GM19328 (cell line): ENCODE results near the gene MRPS10.
"Not testable (repeated sequence)": the region's sequence is repeated elsewhere in the genome, so short reads cannot be mapped to it uniquely, and the experiment has no call there.

Experiments used
- ATAC-seq: cut with Tn5 transposase; IDR thresholded peaks from one replicate; pipeline ENCODE4 v1.9.1; 2021; ENCODE audit warnings: mild to moderate bottlenecking, moderate library complexity; ENCODE audit not compliant: unreplicated experiment

MRPS10 gene

DNA sequence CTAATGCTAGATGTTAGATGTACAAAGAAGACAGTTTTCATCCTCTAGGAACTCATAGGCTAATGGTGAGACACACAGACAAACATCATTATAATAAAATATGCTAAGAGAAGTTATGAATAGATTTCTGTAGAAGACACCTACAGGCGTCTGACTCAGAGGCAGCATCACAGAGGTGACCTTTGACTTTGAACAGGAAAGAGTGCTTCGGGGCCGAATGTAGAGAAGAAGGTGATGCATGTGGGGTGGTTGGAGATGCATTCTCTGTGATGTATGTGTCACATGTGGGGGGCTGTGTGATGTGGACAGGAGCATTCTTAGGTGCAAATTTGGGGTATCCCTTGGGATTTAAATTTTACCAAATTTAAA, 37.7 kb downstream of the MRPS10 start:
- no peak for ATAC-seq

GRCh38 chr6:42179261-42179944, 38.3 kb downstream of the MRPS10 start:
- no peak for ATAC-seq

GRCh38 chr6:42177514-42178364, 39.9 kb downstream of the MRPS10 start:
- ATAC-seq: no peak

DNA sequence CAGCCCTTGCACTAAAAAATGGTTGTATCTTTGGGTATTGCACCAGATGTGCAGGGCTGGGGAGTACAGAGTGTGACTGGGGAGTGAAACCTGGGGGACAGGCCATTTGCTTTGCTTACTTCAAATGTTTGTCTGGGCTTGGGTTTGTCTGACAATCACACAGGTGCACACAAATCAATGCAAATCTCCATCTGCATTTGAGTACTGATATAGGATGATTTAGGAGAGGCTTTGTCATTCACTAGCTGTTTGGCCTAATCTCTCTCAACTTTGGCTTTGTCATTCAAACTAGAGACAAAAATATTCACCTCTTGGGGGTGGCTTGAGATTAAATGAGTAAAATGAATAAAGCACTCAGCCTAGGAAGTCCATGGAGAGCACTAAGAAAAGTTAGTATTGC, 40.7 kb downstream of the MRPS10 start:
- ATAC-seq: no peak

GRCh38 chr6:42175860-42176259, 41.8 kb downstream of the MRPS10 start:
- ATAC-seq: no peak

DNA sequence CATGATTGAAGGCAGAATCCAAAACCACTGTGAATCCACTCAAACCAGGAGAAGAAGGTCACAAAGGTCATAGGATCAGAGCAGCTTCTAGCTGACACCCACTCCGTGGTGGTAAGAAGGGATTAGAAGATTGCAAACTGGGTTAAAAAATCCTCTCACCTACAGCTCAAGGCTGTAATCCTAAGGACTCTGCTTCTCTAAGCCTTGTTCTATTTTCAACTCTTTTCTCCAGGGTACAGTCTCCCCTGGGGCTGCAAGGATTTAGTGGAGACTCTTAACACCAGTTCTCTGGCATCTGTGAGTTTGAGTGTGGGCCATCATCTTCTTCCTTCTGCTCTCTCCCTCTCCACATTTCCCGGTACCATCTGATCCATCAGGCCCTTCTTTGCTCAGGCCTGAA, 44.6 kb downstream of the MRPS10 start, which contains the start of gene GUCA1A:
GUCA1A (plus strand) TSS at position 264 of the 400 bp plus-strand sequence. CDS start 250 bp downstream, outside the sequence.
- ATAC-seq: no peak

GRCh38 chr6:42171813-42172581, 45.7 kb downstream of the MRPS10 start:
- no peak for ATAC-seq

- ATAC-seq: not testable (repeated sequence)
These were observed 47.9 kb downstream of the MRPS10 start for GRCh38 chr6:42169780-42170179.

GRCh38 chr6:42168650-42169049, 49.0 kb downstream of the MRPS10 start:
- ATAC-seq: no peak

DNA sequence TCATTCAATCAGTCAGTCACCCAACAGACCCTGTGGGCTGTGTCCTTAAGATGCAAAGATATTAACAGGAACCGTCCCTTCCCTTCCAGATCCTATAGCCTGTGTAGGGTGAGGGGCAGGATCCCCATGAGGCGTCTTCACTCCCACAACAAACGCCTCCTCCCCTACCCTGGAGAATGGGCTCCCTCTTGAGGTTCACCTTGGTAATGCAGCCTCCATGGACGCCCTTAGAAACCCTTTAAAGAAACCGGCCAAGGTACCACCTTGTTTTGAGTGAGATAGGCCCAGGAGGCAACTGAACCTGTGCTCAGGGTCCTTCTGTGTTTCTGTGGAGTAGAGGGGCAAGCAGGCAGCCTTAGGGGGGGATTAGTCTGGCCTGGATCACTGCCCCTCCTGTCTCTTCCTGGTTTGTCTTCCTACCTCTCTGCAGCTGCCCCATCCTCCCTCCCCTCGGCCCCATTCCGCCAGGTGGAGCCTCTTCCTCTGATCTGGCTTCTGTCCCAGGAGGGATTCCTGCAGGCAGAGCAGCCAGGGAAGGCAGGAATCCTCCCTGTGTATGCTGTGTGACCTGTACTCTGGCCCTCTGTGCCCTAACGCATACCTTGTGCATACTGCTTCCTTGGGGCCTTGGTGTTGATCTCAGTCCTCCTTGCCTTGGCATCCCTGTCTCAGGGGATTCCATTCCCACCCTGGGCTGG, 51.1 kb downstream of the MRPS10 start:
- ATAC-seq: no peak

DNA sequence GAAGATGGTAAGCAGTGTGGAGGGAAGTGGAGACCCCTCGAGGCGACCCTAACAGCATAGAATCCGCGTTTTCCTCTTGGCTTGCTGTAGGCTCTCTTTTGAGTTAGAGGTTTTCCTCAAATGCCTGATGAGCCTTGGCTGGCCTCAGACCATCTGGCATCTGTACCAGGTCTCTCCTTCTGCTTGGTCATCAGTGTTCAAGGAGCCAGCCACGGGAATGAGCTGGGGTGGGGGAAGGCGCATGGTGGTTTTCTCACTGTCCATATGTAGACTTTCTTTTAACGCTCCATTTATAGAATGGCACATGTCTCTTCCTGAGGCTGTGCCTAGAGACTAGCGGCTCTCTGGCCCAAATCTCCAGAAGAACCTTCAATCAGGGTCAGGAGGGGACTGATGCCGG, 52.6 kb downstream of the MRPS10 start:
- ATAC-seq: no peak

GRCh38 chr6:42163981-42164380, 53.7 kb downstream of the MRPS10 start:
- no peak for ATAC-seq

GRCh38 chr6:42162812-42163211, 54.8 kb downstream of the MRPS10 start:
- ATAC-seq: no peak

DNA sequence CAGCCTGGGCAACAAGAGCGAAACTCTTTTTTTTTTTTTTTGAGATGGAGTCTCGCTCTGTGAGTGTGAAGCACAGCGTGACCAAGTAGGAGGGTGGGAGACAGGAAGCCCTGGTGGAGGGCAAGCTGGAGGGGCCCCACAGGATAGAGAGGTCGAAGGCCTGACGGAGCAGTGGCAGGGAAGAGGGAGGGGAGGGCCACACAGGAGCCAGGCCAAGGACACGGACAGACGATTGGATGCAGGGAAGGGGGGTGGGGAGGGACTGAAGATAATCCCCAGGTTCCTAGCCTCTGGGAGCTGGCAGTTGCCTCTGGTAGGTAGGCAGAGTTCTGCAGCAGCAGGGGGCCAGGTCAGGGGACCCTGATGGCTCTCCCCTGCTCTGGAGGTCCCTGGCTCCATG, 55.3 kb downstream of the MRPS10 start:
- no peak for ATAC-seq

- no peak for ATAC-seq
These were observed 58.1 kb downstream of the MRPS10 start for GRCh38 chr6:42159431-42160024.

DNA sequence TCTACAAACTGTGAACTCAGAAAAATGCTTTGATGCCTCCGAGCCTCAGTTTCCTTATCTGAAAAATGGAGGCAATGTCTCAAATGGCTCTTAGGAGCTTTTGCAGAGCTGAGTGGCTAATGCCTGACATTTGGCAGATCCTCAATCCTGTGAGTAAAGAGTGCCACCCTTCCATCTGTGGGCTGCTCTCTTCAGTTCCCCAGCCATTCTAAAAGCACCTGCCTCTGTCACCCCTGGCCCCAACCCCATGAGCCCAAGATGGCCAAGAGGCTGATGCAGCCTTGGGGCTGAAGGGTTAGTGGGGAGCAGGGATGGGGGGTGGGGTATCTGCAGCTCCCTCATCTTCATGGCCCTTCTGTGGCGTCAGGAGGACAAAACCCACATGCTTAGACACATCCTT, 59.0 kb downstream of the MRPS10 start:
- ATAC-seq: no peak

DNA sequence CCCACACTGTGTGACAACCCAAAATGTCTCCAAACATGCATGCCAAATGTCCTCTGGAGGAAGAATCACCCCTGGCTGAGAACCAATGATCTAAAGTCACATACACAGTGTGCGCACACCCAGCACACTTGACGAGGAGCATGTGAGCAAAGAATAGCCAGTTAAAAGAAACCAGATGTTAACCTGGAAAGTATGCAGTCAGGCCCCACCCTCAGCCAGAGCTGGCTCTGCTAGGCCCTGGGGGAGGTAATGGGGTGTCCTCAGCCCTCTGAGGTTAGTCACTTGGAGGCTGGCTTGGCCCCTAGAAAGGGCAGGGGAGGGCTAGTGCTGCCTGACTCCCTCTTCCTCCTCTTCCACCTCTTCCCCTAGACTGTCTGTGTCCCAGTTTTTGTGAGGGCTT, 59.6 kb downstream of the MRPS10 start:
- no peak for ATAC-seq
